ENCODE data around the gene CPNE6. TPM values are rescaled to one million over a fixed set of nuclear protein-coding genes. Genes with fewer than 3 reads are reported as not detected.

CPNE6 gene
- total and polyA plus RNA-seq, 2 of the 8 experiments (the other 6 are each of a cell fraction or from before 2014, with no cell fraction given): 0.05 TPM; not detected in 1

DNA sequence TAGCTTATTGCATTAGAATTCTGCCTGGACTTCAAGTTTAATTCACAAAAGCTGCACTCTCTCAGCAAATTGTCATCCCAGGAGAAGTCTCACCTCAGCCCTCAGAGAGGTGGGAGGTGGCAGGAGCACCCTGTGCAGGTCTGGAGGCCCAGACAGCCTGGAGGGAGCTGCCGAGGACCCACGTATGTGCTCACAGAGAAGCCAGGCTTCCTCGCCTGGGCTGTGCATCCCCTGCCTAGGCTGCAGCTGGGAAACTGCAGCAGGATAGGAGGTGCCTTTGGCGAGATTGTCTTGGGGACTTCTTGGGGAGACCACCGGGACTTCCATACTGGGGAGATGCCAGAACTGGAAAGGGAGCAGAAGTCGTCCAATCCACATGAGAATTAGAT lies 8.8 kb downstream of the CPNE6 start:
- peak overlapping the region; percentile 55; the same call in 1 of the 2 replicates for H2BK20ac ChIP-seq (ENCODE audit: low read length)
- no peak overlapping the region for H3K9ac ChIP-seq (replicated peaks in 1 of 4; ENCODE audit: extremely low read depth in 1 of 4, low read depth in 3 of 4, low read length in 3 of 4)
- H4K8ac ChIP-seq (ENCODE audit: extremely low read depth, insufficient read depth, low read length): no peak overlapping the region
- H3K4ac ChIP-seq (replicated peaks; ENCODE audit: insufficient read length, low read depth, low read length): peak overlapping the region; percentile 29
- peaks cover 0 to 10% (median 7%) of the 10 kb centered on the region in 4 experiments; a peak in 5 of 7 replicates for H3K27me3 ChIP-seq (replicated peaks in 1 of 4; ENCODE audit: control insufficient read depth in 3 of 4, extremely low read depth in 1 of 4, insufficient read depth in 3 of 4, low read length in 3 of 4)
- no peak overlapping the region for H4K5ac ChIP-seq (ENCODE audit: insufficient read length, low read depth, low read length)
- DNase-seq (ENCODE audit: low read depth in 1 of 2, low spot score in 2 of 2) (no peak), FAIRE-seq (no peak)
- H3K79me1 ChIP-seq (ENCODE audit: low read depth, low read length): no peaks in the 10 kb centered on the region
- peak overlapping the region; percentile 57; the same call in 1 of the 2 replicates for H3K18ac ChIP-seq (ENCODE audit: extremely low read depth, low read length)
- no peak overlapping the region for H3K14ac ChIP-seq (ENCODE audit: insufficient read length)
- no peak overlapping the region for H4K91ac ChIP-seq (replicated peaks; ENCODE audit: insufficient read length, low read length)
- H3K4me1 ChIP-seq (replicated peaks in 1 of 4; ENCODE audit: control insufficient read depth in 3 of 4, insufficient read depth in 4 of 4, low read length in 3 of 4): peaks cover 0 to 18% (median 12%) of the 10 kb centered on the region in 4 experiments; a peak in 6 of 7 replicates
- H3K27ac ChIP-seq (ENCODE audit: low read depth, low read length): no peak overlapping the region
- H3K56ac ChIP-seq (replicated peaks; ENCODE audit: insufficient read length, low read depth, low read length): no peak overlapping the region
- ChIA-PET POLR2A (ENCODE audit: partially characterized antibody) (interaction anchor here (1.1 to 27.2 kb wide), 14 partner anchors 8 to 539 kb away, joined by 3 to 626 read pairs (median 6); partner anchors contain the start of genes CARMIL3, CPNE6, EMC9 and NRL), CTCF (ENCODE audit: partially characterized antibody) (interaction anchor here (1.0 to 23.8 kb wide), 15 partner anchors 10 to 499 kb away, joined by 3 to 316 read pairs (median 6); partner anchors contain the start of genes DHRS4, IRF9 and PCK2)
- no peak overlapping the region for H3K23ac ChIP-seq (ENCODE audit: insufficient read length)
- no peak overlapping the region for H2AK5ac ChIP-seq (ENCODE audit: low read depth, low read length)
- peaks cover 11% of the 10 kb centered on the region; the same call in 1 of the 2 replicates for H3K23me2 ChIP-seq (ENCODE audit: low read depth, low read length)
- no peak overlapping the region for H2AFZ ChIP-seq (ENCODE audit: low read length)
- peak overlapping the region; percentile 99; the same call in 1 of the 2 replicates for H2BK15ac ChIP-seq (ENCODE audit: low read length)
- H3K36me3 ChIP-seq (ENCODE audit: control insufficient read depth in 2 of 4, insufficient read depth in 4 of 4, low read length in 3 of 4): no peaks in the 10 kb centered on the region
- H3K79me2 ChIP-seq (ENCODE audit: control insufficient read depth in 1 of 2, insufficient read depth in 2 of 2, low read length in 2 of 2): no peaks in the 10 kb centered on the region
- no peak overlapping the region for H2BK120ac ChIP-seq (replicated peaks; ENCODE audit: low read depth, low read length)
- H3K4me2 ChIP-seq (ENCODE audit: insufficient read depth in 1 of 2, low read depth in 2 of 2, low read length in 2 of 2): peak overlapping the region; percentile 75 to 84; a peak in 3 of 4 replicates
- H3K4me3 ChIP-seq (ENCODE audit: extremely low read depth in 1 of 4, insufficient read depth in 2 of 4, low read depth in 3 of 4, low read length in 4 of 4): peak overlapping the region in 1 of 4 experiments; percentile 67; a peak in 2 of 8 replicates
- peak overlapping the region; percentile 62; the same call in 1 of the 2 replicates for H2BK12ac ChIP-seq (ENCODE audit: low read depth, low read length)
- no peak overlapping the region for H2BK5ac ChIP-seq (ENCODE audit: low read depth, low read length)
- 75% methylated on average over 6 of the region's 6 CpGs; no CpG with 5 or more reads in 1 of the 2 experiments for WGBS, 2 experiments (ENCODE audit: extremely low coverage in 1 of 2, insufficient coverage in 1 of 2, insufficient read length in 1 of 2, insufficient replicate concordance in 2 of 2, low coverage in 1 of 2, low lambda C conversion rate in 2 of 2, missing lambda C conversion rate in 1 of 2)
- H4K20me1 ChIP-seq (replicated peaks in 1 of 2; ENCODE audit: control insufficient read depth in 1 of 2, insufficient read depth in 2 of 2, low read length in 2 of 2): no peaks in the 10 kb centered on the region
- no peaks in the 10 kb centered on the region for H3K9me3 ChIP-seq (ENCODE audit: insufficient read depth in 2 of 2, low read depth in 1 of 2, low read length in 1 of 2)
- no peak for TF ChIP-seq NRF1 (IDR thresholded peaks at IDR 0.05; ENCODE audit: low read depth, low read length)
- TF ChIP-seq YY1 (IDR thresholded peaks at IDR 0.05; ENCODE audit: low read depth, low read length): no peak
- no peak for TF ChIP-seq CHD1 (IDR thresholded peaks at IDR 0.05; ENCODE audit: low read depth, low read length)
- TF ChIP-seq, protein P1, sequence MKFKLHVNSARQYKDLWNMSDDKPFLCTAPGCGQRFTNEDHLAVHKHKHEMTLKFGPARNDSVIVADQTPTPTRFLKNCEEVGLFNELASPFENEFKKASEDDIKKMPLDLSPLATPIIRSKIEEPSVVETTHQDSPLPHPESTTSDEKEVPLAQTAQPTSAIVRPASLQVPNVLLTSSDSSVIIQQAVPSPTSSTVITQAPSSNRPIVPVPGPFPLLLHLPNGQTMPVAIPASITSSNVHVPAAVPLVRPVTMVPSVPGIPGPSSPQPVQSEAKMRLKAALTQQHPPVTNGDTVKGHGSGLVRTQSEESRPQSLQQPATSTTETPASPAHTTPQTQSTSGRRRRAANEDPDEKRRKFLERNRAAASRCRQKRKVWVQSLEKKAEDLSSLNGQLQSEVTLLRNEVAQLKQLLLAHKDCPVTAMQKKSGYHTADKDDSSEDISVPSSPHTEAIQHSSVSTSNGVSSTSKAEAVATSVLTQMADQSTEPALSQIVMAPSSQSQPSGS (IDR thresholded peaks at IDR 0.05; ENCODE audit: low read length): no peak
- no peak for TF ChIP-seq EP300 (IDR thresholded peaks at IDR 0.05; ENCODE audit: borderline replicate concordance in 1 of 2, low read depth in 2 of 2, low read length in 2 of 2)
- no peak for TF ChIP-seq CTBP2 (IDR thresholded peaks at IDR 0.05; ENCODE audit: borderline replicate concordance, insufficient read depth, insufficient read length, low read length)
- no peak for TF ChIP-seq SIRT6 (IDR thresholded peaks at IDR 0.05; ENCODE audit: low read length)
- no peak for TF ChIP-seq USF2 (IDR thresholded peaks at IDR 0.05; ENCODE audit: low read length)
- no peak for TF ChIP-seq NANOG (IDR thresholded peaks at IDR 0.05; ENCODE audit: insufficient read depth, low read depth, low read length, poor library complexity, severe bottlenecking)

Measured in H1 (cell line).